GM12891 (cell line): ENCODE results near the gene JMY.

Experiments used
- DNase-seq: peaks from one replicate; pipeline ENCODE4 v3.0.0; 2011; ENCODE audit warnings: low spot score; ENCODE audit not compliant: insufficient read length
- FAIRE-seq: peaks from 2 replicates; lab custom pipeline; 2011; peaks lifted over from hg19 to GRCh38; lab: Jason Lieb, UNC
- PAX5 ChIP-seq: IDR thresholded peaks from 2 replicates; pipeline ENCODE4 v1.6.1; 2011; ENCODE audit warnings: low read length, moderate library complexity, mild to moderate bottlenecking; ENCODE audit not compliant: insufficient read depth, severe bottlenecking
- POLR2A ChIP-seq: IDR thresholded peaks from 2 replicates; pipeline ENCODE4 v1.6.1; 2011; ENCODE audit warnings: low read depth, low read length, control low read depth
- POLR2AphosphoS5 ChIP-seq: IDR thresholded peaks from 2 replicates; pipeline ENCODE4 v1.6.1; 2011; ENCODE audit warnings: low read depth, low read length, control low read depth
- POU2F2 ChIP-seq: IDR thresholded peaks from 2 replicates; pipeline ENCODE4 v1.6.1; 2011; ENCODE audit warnings: low read depth, mild to moderate bottlenecking, control low read depth, low read length, moderate library complexity
- SPI1 ChIP-seq: IDR thresholded peaks from 2 replicates; pipeline ENCODE4 v1.6.1; 2011; ENCODE audit warnings: low read depth, low read length, control low read depth
- TAF1 ChIP-seq: IDR thresholded peaks from 2 replicates; pipeline ENCODE4 v1.6.1; 2011; ENCODE audit warnings: low read depth, low read length, control low read depth

The JMY gene

GRCh38 chr5:79257314-79257713 is 21.4 kb downstream of the JMY start:
- DNase-seq (no peak), FAIRE-seq (no peak)
- TF ChIP-seq TAF1: no peak
- TF ChIP-seq POLR2A: no peak

GRCh38 chr5:79258801-79259200 is 22.9 kb downstream of the JMY start:
- DNase-seq: no peak
- no peak for FAIRE-seq

GRCh38 chr5:79259383-79259782 is 23.5 kb downstream of the JMY start:
- TF ChIP-seq PAX5 (no peak), POLR2A (no peak), POLR2AphosphoS5 (no peak), TAF1 (no peak), SPI1 (no peak), POU2F2 (no peak)
- DNase-seq (no peak), FAIRE-seq (no peak)

More at GRCh38 chr5:79258801-79259200, 22.9 kb downstream of the JMY start:
- TF ChIP-seq POLR2AphosphoS5 (no peak), PAX5 (no peak), TAF1 (no peak), POLR2A (no peak), POU2F2 (no peak), SPI1 (no peak)

DNA sequence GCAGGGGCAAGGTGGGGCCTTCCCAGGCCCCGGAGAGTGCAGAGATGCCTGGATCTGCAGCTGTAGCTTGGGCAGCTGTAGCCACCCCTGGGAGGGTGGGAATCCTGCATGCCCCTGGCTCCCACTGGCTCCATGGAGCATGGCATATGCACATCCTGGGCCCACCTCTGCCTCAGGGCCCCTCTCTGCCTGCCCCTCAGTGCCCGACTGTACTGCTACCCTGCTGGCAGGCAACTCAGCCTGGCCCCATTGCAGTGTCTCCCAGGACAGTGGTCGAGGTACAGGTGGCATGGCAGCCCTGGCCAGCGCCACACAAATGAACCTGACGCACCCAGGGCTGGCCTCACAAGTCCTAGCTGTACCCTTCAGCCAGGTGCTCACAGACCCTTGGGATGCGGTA is 23.9 kb downstream of the JMY start:
- no peak for TF ChIP-seq POLR2A
- no peak for TF ChIP-seq TAF1
- no peak for TF ChIP-seq SPI1
- TF ChIP-seq PAX5: no peak
- no peak for TF ChIP-seq POU2F2
- no peak for TF ChIP-seq POLR2AphosphoS5
- DNase-seq: no peak
- no peak for FAIRE-seq

- FAIRE-seq (peak; percentile 60), DNase-seq (no peak)
Measured at GRCh38 chr5:79261897-79262296, 26.0 kb downstream of the JMY start.

GRCh38 chr5:79263290-79263689 is 27.4 kb downstream of the JMY start:
- FAIRE-seq: peak; percentile 91
- DNase-seq: no peak
- TF ChIP-seq PAX5 (peak; percentile 93), POU2F2 (no peak)

More at GRCh38 chr5:79261897-79262296, 26.0 kb downstream of the JMY start:
- TF ChIP-seq POLR2A: no peak
- no peak for TF ChIP-seq POLR2AphosphoS5
- TF ChIP-seq PAX5: no peak
- no peak for TF ChIP-seq TAF1
- no peak for TF ChIP-seq POU2F2
- TF ChIP-seq SPI1: no peak

DNA sequence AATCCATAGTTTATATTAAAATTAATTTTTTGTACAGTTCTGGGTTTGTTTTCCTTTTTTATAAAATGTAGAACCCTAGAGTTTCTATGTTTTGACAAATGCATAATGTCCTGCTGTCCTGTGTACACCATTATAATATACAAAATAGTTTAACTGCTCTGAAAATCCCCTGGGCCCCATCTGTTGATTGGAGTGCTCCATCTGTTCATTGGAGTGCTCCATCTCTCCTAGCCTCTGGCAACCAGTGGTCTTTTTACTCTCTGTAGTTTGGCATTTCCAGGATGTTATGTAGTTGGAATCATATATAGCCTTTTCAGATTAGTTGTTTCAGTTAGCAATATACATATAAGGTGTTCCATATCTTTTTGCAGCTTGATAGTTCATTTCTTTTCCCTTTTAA is 31.2 kb downstream of the JMY start:
- TF ChIP-seq SPI1: no peak
- TF ChIP-seq TAF1: no peak
- TF ChIP-seq PAX5: no peak
- no peak for TF ChIP-seq POLR2A
- TF ChIP-seq POLR2AphosphoS5: no peak
- TF ChIP-seq POU2F2: no peak
- DNase-seq: no peak
- no peak for FAIRE-seq

DNA sequence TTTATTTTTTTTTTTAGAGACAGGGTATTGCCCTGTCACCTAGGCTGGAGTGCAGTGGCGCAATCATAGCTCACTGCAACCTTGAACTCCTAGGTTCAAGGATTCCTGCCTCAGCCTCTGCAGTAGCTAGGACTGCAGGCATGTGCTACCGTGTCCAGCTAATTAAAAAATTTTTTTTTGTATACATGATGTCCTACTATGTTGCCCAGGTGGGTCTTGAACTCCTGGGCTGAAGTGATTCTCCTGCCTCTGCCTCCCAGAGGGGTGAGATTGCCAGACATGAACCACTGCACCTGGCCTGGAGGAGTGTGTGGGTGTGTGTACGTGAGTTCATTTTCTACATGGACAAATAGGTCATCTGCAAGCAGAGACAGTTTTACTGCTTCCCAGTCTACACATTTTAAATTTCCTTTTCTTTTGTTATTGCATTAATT is 33.8 kb downstream of the JMY start:
- DNase-seq (no peak), FAIRE-seq (peak; percentile 13)
- TF ChIP-seq PAX5 (no peak), TAF1 (no peak), POU2F2 (no peak)

DNA sequence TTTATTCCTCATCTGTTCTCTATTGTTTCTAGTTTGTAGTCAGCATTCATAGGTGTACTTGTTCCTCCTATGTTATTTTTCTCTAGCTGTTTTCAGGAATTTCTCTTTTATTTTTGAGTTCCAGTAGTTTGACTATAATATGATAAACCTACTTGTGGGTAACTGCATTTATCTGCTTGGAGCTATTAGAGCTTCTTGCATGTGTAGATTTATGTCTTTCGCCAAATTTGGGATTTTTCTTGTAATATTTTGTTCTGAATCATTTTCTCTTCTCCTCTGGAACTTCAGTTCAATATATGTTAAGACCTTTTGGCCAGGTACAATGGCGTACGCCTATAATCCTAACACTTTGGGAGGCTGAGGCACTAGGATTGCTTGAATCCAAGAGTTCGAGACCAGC is 37.4 kb downstream of the JMY start:
- no peak for DNase-seq
- no peak for FAIRE-seq
- TF ChIP-seq POLR2A: no peak
- no peak for TF ChIP-seq SPI1
- TF ChIP-seq PAX5: no peak
- TF ChIP-seq TAF1: no peak
- no peak for TF ChIP-seq POLR2AphosphoS5
- no peak for TF ChIP-seq POU2F2

DNA sequence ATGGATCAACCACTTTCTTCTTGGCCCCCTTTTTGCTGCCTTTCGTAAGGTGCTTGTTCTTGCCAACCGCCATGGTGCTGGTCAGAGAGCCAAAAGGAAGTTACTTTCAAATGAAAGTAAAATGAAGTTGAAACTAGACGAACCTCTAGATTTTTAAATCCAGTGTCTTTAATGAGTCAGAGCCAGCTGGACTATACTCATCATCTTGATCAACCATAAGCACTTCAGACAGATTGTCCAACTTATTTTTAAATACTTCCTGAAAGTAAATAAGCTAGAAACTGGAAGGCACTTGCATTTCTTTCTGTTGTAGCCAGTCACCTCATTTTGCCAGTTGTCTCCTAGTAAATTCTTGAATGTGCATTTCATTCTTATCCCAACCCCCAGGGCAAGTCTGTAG is 48.9 kb downstream of the JMY start:
- FAIRE-seq: no peak
- TF ChIP-seq POU2F2 (no peak), PAX5 (no peak), POLR2A (no peak), SPI1 (no peak), POLR2AphosphoS5 (no peak), TAF1 (no peak)
- no peak for DNase-seq

DNA sequence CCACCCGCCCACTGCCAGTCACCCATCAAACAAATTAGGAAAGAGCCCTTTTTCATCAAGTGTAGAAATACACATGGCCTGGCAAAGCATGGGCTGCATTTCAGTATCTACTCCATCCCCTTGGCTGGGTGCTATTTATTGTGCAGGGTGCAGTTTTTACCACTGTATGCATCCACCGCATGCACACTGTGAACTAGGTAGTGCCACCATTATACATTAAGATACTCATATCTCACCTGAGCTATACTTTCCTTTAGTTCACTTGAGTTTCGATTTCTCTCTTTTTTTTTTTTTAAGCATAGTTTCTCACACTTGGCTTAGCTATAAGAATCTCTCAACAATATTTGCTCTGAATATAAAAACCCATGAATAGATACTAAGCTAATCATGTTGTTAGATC is 49.4 kb downstream of the JMY start:
- TF ChIP-seq PAX5: no peak
- TF ChIP-seq POLR2A: no peak
- no peak for TF ChIP-seq POU2F2
- no peak for TF ChIP-seq POLR2AphosphoS5
- TF ChIP-seq TAF1: no peak
- TF ChIP-seq SPI1: no peak
- DNase-seq: no peak
- no peak for FAIRE-seq
